ENCODE results near the gene STAG3. TPM values are rescaled to one million over a fixed set of nuclear protein-coding genes. Genes with fewer than 3 reads are reported as not detected.
A peak's percentile ranks its signal among the peaks of the same experiment; 100 is the strongest.

Gene STAG3
- total and polyA plus RNA-seq, 9 of the 15 experiments (the other 6 are each of a cell fraction or from before 2014, with no cell fraction given): 0.54 to 2.5 (median 1.7) TPM

DNA sequence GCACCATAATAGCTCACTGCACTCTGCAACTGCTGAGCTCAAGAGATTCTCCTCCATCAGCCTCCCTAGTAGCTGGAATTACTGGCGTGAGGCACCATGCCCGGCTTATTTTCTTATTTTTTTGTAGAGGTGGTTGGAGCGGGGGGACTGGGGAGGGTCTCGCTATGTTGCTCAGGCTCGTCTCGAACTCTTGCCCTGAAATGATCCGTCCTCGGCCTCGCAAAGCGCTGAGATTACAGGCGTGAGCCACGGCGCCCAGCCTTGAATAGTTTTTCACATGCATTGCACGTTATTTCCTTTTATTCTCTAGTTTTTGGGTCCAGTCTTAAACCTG lies 29.5 kb upstream of the STAG3 start (continued):
- TF ChIP-seq, protein P1, sequence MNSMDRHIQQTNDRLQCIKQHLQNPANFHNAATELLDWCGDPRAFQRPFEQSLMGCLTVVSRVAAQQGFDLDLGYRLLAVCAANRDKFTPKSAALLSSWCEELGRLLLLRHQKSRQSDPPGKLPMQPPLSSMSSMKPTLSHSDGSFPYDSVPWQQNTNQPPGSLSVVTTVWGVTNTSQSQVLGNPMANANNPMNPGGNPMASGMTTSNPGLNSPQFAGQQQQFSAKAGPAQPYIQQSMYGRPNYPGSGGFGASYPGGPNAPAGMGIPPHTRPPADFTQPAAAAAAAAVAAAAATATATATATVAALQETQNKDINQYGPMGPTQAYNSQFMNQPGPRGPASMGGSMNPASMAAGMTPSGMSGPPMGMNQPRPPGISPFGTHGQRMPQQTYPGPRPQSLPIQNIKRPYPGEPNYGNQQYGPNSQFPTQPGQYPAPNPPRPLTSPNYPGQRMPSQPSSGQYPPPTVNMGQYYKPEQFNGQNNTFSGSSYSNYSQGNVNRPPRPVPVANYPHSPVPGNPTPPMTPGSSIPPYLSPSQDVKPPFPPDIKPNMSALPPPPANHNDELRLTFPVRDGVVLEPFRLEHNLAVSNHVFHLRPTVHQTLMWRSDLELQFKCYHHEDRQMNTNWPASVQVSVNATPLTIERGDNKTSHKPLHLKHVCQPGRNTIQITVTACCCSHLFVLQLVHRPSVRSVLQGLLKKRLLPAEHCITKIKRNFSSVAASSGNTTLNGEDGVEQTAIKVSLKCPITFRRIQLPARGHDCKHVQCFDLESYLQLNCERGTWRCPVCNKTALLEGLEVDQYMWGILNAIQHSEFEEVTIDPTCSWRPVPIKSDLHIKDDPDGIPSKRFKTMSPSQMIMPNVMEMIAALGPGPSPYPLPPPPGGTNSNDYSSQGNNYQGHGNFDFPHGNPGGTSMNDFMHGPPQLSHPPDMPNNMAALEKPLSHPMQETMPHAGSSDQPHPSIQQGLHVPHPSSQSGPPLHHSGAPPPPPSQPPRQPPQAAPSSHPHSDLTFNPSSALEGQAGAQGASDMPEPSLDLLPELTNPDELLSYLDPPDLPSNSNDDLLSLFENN (IDR thresholded peaks at IDR 0.05; ENCODE audit: low read depth in 2 of 2, low read length in 2 of 2): no peak
- TF ChIP-seq GTF2E2 (tag; IDR thresholded peaks at IDR 0.05) (no peak), SMAD3 (CRISPR knock-in tag; conservative IDR thresholded peaks at IDR 0.05) (0 out of 2 replicates have a peak, but pooled peaks have one; percentile 25), ZNF507 (tag; conservative IDR thresholded peaks at IDR 0.05) (no peak), RAD51 (IDR thresholded peaks at IDR 0.05; ENCODE audit: borderline replicate concordance, low read depth) (no peak), BRD9 (IDR thresholded peaks at IDR 0.05; ENCODE audit: low read depth, partially characterized antibody) (no peak), TCF7L2 (IDR thresholded peaks at IDR 0.05; ENCODE audit: low read depth, low read length) (no peak), ZNF311 (CRISPR knock-in tag; IDR thresholded peaks at IDR 0.05) (0 out of 2 replicates have a peak, but pooled peaks have one; percentile 18), ZNF175 (CRISPR knock-in tag; IDR thresholded peaks at IDR 0.05; ENCODE audit: low read depth) (no peak), SMARCA4 (IDR thresholded peaks at IDR 0.05) (0 out of 2 replicates have a peak, but pooled peaks have one; percentile 20), TSC22D4 (tag; IDR thresholded peaks at IDR 0.05) (no peak), ZNF3 (CRISPR knock-in tag; IDR thresholded peaks at IDR 0.05) (no peak), ZNF232 (CRISPR knock-in tag; IDR thresholded peaks at IDR 0.05) (no peak), HDAC1 (IDR thresholded peaks at IDR 0.05) (peak in 1 of 2 experiments; percentile 2; a peak in 1 of 4 replicates), SIN3B (IDR thresholded peaks at IDR 0.05; ENCODE audit: low read depth) (no peak)
- TF ChIP-seq, protein P2, sequence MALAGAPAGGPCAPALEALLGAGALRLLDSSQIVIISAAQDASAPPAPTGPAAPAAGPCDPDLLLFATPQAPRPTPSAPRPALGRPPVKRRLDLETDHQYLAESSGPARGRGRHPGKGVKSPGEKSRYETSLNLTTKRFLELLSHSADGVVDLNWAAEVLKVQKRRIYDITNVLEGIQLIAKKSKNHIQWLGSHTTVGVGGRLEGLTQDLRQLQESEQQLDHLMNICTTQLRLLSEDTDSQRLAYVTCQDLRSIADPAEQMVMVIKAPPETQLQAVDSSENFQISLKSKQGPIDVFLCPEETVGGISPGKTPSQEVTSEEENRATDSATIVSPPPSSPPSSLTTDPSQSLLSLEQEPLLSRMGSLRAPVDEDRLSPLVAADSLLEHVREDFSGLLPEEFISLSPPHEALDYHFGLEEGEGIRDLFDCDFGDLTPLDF (CRISPR knock-in tag; IDR thresholded peaks at IDR 0.05): no peak
- TF ChIP-seq, protein P3, sequence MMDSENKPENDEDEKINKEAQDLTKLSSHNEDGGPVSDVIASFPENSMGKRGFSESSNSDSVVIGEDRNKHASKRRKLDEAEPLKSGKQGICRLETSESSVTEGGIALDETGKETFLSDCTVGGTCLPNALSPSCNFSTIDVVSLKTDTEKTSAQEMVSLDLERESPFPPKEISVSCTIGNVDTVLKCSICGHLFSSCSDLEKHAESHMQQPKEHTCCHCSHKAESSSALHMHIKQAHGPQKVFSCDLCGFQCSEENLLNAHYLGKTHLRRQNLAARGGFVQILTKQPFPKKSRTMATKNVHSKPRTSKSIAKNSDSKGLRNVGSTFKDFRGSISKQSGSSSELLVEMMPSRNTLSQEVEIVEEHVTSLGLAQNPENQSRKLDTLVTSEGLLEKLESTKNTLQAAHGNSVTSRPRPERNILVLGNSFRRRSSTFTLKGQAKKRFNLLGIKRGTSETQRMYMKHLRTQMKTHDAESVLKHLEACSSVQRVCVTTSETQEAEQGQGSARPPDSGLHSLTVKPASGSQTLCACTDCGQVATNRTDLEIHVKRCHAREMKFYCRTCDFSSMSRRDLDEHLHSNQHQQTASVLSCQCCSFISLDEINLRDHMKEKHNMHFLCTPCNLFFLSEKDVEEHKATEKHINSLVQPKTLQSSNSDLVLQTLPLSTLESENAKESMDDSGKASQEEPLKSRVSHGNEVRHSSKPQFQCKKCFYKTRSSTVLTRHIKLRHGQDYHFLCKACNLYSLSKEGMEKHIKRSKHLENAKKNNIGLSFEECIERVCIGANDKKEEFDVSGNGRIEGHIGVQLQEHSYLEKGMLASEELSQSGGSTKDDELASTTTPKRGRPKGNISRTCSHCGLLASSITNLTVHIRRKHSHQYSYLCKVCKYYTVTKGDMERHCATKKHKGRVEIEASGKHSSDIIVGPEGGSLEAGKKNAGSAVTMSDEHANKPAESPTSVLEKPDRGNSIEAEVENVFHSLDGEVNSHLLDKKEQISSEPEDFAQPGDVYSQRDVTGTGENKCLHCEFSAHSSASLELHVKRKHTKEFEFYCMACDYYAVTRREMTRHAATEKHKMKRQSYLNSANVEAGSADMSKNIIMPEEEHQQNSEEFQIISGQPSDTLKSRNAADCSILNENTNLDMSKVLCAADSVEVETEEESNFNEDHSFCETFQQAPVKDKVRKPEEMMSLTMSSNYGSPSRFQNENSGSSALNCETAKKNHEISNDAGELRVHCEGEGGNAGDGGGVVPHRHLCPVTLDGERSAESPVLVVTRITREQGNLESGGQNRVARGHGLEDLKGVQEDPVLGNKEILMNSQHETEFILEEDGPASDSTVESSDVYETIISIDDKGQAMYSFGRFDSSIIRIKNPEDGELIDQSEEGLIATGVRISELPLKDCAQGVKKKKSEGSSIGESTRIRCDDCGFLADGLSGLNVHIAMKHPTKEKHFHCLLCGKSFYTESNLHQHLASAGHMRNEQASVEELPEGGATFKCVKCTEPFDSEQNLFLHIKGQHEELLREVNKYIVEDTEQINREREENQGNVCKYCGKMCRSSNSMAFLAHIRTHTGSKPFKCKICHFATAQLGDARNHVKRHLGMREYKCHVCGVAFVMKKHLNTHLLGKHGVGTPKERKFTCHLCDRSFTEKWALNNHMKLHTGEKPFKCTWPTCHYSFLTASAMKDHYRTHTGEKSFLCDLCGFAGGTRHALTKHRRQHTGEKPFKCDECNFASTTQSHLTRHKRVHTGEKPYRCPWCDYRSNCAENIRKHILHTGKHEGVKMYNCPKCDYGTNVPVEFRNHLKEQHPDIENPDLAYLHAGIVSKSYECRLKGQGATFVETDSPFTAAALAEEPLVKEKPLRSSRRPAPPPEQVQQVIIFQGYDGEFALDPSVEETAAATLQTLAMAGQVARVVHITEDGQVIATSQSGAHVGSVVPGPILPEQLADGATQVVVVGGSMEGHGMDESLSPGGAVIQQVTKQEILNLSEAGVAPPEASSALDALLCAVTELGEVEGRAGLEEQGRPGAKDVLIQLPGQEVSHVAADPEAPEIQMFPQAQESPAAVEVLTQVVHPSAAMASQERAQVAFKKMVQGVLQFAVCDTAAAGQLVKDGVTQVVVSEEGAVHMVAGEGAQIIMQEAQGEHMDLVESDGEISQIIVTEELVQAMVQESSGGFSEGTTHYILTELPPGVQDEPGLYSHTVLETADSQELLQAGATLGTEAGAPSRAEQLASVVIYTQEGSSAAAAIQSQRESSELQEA (IDR thresholded peaks at IDR 0.05; ENCODE audit: low read depth): no peak

Data from K562 (cell line).